ENCODE data around the gene TNNC1. TPM values are rescaled to one million over a fixed set of nuclear protein-coding genes. Genes with fewer than 3 reads are reported as not detected.

Gene TNNC1
- total RNA-seq, 1 donor from 2014 or later = 9.4 TPM

DNA sequence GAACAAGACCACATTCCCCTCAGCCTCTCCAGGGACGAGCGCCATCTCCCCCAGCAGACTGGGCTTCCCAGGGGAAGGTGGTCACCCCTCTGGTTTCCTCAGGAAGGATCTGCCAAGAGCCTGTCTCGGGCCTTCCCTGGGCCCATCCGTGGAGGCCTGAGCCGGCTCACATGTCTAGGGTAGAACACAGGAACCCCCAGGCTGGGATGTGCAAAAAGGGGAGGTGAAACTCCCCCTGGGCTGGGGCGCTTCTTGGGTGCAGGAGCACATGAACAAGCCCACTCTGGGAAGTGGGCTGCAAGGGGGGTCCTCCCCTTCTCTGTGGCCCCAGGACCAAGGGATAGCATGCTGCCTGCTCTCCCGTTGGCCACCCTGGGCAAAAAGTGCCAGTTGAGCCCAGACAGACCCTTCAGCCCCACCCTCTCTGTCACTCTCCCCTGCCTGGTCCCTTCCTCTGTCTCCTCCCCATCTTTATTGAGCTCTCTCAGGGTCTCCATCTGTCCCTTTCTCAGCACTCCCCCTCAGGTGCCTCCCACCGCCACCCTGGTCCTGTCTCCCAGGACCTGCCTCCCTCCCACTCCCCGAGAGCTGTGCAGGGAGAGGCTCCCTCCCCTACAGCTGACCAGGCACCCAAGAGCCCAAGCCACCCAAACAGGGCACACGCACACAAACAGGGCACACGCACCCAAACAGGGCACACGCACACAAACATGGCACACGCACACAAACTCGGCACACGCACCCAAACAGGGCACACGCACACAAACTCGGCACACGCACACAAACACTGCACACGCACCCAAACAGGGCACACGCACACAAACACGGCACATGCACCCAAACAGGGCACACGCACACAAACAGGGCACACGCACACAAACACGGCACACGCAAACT is 9.8 kb downstream of the TNNC1 start:
- no peak for DNase-seq (ENCODE audit: low spot score)

DNA sequence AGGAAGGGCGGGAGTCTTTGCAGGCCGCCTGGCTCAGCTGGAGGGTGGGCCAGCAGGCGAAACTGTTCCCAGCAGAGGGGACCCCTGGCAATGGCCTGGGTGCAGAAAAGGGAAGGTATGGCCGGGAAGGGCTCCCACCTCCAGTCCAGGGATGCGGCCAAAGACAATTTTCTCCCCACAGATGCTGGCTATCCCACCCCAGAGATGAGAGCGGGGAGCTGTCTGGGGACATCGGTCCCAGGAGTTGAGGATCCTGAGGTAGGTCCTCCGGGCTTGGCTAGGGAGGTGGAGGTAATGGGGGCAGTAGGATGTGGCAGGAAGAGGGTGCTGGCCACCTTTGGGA is 10.6 kb downstream of the TNNC1 start:
- DNase-seq (ENCODE audit: low spot score) = no peak

DNA sequence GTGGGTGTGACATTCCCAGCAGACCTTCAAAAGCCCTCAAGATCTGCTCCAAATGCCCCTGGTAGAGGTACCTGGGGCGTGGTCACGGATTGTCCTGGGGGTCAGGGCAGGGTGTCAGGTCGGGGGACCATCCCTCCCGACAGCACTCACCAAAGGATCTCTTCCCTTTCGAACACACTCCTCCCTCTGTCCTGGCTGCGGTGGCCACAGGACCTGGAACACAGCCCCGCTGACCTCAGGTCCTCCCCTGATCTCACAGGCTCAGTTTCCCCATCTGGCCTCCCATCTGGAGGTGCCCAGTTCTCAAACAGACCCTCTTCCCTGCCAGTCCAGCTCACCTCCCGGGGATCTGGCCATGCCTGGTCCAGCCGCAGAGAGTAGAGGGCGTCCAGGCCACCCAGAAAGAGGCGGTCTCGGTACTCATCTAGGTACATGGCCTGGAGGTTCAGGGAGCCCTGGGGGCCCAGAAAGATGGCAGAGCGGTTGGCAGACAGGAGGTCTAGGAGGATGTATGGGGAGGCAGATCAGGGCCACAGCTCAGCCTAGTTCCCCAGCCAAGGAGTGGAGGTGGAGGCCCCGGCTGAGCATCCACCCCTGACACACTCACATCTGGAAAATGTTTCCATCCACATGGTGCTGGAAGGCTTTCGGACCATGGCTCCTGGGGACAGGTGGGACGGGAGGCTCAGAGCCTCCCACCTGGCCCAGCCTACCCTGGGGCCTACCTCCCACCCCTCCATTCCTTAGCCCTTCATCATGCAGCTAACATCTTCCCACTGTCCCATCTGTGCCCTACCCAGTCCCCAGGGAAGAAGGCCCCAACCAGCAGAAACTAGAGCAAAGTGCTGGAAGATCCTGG is 11.2 kb downstream of the TNNC1 start:
- no peak for DNase-seq (ENCODE audit: low spot score)

DNA sequence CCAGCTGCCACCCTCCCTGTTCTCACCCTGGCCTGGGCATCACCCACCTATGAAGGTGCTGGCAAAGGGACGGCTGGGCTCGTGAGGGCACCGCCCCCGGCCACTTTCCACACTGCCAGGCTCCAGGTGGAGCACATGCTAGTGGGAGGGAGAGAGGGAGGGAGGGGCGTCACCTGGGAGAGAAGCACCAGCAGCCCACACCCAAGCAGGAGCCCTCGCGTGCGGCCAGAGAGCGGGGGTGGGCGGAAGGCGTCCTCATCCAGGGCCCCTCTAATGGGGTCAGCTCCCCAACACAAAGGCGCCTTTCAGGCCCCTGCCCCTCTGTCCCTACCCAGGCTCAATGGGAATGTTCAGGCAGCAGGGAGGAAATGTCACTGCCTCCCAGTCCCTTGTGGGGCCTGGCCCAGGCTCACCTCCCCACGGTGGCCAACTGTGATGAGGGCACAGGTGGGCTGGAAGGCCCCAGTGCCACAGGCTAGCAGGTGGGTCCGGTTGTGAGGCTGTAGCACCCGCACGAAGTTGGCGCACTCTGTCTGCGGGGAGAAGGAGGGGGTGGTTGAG is 12.0 kb downstream of the TNNC1 start:
- DNase-seq (ENCODE audit: low spot score) = no peak

DNA sequence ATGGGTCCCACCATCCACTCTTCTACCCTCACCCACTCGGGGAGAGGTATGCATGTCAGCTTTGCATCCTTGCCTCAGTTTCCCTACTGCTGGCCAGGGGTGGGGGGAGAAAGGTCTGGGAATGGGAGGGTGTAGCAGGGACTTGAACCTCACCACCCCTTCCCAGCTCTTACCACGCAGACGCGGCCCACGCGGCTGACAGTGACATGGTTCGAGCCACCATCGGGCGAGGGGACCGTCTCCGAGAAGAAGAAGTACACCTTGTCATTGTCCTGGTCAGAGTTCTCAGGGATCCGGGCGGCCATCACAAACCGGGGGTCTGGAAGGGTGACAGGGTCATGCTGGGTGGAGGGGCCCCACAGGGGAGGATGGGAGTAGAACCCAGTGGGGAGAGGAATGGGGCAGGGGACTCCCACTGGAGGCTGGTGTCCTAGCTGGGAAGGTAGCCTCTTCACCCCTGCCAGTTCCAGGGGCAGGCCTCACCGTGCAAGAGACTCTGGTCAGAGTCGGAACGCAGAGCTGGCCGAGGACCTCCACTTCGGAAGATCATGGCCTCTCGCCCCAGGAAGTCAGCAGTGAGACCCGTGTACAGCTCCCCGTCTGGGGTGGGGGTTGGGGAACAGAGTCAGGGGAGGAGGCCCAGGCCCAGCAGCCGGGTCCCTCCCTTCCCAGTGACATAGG is 12.6 kb downstream of the TNNC1 start:
- no peak for DNase-seq (ENCODE audit: low spot score)

DNA sequence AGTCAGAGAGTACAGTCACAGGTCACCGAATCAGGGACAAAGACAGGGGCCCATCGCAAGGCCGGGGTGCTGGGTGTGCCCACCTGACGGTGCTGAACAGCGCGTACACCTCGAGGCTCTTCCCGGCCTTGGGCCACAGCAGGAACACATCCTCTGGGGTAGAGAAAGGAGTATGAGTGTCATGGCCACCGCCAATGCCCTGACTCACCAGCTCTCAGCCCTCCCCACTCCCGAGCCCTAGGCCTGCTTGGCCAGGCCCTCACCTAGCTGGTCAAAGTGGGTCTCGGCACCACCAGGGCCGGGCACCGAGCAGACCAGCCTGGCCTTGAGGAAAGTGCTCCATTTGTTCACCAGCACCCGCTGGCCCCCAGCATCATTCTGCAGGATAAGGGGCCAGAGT is 13.2 kb downstream of the TNNC1 start:
- DNase-seq (ENCODE audit: low spot score) = no peak

DNA sequence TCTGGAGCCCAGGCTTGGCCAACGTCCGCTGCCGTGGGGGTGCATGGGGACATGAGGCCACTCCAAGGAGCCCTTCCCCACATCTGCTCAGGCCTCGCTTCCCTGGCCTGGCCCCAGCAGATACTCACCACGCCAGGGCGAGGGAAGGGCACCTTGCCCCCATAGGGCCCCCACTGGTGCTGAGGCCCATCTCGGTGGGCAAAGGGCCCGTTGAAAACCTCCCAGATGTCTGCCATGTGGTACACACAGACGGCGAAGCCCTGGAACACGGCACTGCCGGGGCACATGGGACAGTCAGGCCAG is 13.6 kb downstream of the TNNC1 start:
- DNase-seq (ENCODE audit: low spot score) = no peak

DNA sequence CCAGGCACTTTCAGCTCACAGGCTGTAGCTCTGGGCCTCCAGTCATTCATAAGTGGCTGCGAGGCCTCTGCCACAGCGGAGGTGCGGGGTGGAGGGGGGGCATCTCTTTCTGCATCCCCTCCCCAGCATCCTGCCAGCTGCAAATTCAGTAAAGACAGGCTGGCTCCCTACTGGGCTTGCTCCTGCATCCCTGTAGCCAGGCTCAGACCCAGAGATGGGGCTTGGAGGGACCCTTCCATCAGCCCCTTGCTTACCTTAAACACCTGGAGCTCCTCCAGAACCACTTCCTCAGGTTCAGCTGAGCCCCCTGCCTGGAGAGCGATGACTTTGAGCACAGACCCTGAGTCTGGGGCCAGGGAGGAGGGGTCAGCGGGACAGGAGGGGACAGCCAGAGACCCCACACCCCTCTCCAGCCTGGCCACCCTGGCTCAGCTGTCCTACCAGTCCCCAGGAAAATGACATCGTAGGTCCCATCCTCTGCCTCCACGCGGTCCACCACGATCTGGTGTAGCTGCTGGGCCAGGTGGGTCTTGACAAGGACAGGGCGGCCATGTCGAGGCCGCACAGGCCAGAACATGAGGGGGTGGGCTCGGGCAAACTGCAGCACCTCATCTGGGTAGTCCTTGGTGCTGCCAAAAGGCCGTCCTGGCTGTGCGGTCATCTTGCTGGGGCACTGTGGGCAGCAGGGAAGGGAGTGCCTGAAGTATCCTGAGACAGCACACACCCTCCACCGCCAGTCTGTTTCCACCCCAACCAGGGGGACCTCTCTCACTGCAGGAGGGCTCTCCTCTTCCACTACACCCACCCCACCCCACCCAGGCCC is 14.2 kb downstream of the TNNC1 start:
- DNase-seq (ENCODE audit: low spot score) = no peak

DNA sequence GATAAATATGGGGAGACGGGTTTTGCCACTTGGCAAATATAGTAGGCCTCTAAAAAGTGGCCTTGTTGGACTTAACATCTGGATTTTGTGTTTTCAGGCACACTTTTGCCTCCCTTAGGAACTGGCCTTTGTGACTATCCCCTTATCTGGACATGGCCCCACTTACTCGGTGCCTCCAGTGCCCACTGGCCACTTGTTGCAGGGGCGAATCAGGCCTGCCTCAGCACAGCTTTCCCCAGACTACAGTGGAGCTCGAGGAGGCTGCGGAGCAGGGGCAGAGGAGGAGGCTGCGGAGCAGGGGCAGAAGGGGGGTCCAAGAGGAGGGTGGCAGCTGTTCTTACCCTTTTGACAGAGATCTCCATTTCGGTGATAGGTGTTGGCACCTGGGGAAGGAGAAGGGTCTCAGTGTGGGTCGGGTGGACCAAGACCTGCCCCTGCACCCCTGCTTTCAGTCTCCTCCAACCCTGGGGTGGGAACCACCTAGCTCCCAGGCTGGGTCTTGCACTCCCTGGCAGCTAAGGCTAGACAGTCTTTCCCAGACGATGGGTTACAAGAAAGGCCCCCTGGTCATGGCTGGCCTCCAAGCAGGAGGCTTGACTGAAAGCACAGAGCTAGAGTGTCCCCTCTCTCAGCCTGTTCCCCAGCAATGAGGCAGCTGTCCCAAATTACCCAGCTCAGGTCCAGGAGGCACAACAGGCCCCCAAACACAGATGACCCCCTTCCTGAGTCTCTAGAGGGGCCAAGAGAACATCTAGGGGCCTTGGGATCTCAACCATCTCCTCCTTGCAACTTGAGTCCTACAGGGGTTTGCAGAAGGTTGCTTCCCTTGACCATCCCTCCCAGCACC is 15.0 kb downstream of the TNNC1 start:
- no peak for DNase-seq (ENCODE audit: low spot score)

DNA sequence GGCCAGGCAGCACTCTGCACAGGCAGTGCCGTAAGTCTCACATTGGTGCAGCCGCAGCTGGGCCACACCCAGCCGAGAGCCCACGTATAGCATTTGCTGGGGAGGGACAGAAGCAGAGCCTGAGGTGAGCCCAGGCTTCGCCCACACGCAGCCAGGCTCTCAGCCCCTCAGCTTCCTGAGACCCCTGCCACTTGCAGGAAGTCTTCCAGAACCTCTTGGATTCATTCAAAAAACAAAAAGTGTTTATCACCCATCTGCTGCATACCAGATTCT is 15.8 kb downstream of the TNNC1 start:
- DNase-seq (ENCODE audit: low spot score) = no peak

DNA sequence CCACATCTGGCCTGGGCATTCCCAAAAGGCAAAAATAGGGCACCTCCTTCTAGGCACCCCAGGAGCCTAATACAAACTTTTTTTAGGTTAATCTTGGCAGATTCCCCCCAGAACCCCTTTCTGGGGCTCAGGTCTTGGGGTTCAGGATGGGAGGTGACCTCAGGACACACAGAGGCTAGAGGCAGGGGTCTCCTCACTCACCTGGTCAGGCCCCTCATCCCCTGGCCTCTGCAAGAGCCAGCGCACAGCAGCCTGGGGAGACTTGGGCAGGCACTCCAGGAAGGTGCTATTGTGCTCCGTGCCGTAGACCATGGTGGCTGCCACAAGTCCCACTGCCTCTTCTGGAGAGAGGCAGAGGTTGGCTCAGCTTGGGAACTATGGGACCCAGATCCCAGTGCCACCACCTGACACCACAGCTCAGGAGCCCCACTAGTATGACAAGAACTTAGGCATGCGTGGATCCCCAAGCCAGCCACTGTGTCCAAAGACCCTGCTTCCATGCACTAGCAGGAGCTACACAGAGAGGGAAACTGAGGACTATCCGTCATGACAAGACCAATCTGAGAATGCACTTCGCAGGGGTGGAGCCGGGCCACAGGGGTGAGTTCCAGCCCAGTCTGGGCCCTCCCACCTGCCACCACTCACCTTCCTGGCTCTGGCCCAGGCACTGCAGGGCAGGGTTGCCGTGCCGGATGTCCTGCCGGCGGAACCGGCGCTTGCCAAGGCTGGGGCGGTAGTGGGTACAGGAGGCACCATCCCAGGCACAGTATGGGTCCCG is 16.3 kb downstream of the TNNC1 start:
- DNase-seq (ENCODE audit: low spot score) = no peak

DNA sequence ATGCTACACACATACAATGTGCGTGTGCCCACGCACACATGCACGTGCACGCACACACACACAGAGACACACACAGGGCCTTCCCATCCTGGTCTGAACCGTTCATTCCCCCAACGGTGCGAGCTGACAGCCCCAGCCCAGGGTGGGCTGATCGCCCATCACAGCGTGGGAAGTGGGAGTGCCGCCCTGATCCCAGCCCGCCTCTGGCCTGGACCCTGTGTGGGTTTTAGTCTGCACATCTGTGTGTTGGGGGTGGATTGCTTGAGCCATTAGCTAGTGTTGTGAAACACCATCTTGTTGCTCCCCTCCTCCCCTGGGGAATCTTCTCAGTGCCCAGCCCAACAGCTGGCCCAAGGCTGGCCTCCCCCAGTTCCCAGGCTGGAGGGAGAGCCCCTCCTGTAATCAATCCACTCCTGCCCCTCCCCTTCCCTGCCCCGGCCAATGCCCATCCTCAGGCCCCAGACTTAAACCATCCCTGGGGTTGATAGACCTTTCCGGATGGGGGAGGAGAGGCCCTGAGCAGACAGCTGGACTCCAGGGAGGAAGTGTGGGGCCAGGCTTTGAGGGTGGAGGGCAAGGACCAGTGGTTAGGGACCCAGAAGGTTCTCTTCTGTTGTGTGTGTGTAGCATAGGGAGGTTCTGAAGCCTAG is 17.2 kb downstream of the TNNC1 start:
- no peak for DNase-seq (ENCODE audit: low spot score)

DNA sequence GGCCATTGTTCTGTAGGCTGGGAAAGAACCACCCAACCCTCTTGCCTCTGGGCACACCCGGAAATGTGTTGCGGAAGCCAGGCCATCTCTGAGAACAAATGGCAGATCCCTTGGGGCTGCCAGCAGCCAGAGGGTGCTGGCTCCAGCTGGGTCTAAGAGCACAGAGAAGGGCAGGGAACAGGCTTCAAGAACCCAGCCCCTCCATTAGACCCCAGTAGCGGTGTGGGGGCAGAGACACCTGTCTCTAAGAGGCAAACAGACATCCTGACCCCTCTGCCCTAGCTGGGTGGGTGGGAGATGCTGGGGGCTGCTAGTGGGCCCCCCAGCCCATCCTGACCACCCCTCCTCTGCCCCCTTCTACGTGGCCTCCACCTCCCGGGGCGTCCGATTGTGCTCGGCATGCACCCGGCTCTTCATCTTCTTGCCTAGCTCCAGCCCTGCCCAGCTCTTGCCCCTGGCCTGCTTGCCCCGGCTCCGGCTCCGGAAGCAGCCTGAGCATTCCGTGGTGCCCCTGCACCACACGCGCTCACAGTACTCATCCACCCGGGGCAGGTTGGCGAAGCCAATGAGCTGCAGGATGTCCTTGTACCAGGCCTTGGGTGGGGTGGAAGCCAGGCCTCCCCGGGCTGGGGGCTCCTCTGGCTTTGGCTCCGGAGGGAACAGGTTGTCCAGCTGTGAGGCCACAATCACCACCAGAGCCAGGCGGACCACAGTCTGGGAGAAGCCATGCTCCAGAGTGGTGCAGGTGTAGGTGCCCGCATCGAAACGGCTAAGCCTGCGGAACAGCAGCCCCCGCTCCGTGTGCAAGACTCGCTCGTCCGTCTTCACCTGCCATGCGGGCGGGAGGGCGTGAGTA is 18.4 kb downstream of the TNNC1 start:
- no peak for DNase-seq (ENCODE audit: low spot score)

DNA sequence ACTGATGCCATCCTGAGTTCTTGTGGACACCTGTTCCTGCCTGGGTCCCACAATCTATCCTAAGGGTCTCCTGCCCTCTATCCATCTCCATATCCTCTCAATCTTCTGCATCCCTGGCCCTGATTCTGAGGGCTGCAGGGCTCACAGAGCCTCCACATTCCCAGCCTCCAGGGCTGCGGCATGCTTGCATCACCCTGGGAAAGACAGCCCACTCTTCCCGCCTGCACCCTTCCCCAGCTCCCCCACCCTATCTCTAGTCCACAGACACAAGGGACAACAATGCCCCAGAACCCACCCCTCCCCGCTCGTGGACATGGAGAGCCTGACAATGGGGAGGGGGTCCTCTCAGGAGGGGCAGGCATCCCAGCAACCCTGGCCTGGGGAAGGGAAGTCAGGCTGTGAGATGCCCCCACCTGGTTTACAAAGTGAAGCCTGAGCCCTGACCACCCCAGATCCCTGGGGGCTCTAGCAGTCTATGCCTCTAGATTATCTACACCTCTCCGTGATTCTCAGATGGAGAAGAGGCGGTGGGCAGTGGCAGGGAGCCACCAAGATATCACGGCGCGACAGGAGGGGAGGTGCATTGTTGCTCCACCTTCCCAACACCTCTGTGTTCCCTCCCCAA is 19.2 kb downstream of the TNNC1 start:
- no peak for DNase-seq (ENCODE audit: low spot score)

DNA sequence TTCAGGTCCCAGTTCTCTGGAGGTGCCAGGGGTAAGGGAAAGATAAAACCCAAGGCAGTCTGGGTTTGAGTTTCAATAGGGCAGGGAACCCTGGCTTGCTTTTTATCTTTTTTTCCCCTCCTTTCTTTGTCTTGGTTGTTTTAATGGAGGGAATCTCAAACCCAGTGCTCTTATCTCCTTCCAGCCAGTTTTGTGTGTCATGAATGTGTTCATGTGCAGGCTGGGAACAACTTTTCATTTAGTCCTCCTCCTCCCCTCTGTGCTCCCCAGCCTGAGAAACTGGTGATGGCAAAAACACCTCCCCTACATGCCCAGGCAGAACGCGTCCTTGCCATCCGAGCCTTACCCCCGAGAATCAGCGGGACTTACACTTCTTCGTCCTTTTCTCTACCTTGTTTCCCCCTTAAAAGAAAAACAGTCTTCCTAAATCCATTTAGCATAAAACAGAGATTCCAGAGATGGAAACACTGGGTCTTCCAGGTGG is 19.8 kb downstream of the TNNC1 start:
- no peak for DNase-seq (ENCODE audit: low spot score)

DNA sequence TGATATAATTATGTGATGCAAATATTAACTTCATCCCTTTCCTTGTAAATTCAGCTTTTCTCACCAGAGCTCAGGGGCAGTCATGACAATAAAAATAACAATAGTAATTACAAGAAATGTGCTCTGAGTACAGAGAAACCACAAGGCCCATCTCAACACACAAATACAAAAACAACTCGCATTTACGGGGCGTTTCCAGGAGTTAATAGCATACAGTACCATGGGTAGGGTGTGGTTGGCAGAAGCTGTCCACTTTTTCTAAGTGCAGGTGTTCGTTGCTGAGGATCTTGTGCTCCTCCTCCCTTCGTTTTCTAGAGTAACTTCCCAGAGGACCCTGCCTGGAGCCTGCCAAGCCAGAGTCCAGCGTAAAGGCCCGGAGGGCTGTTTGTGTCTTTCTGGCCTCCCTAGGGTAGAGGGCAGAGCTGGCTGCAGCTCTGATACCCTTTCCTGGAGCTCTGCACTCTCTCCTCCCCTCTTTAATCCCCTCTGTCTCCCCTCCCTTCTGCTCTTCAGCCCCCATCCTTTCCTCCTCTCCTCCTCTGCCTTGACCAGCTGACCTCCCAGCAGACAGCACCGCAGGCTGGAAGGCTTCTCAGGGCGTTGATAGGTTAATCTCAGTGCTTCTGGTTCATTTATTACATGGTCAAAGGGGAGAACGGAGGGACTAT is 20.4 kb downstream of the TNNC1 start:
- peak; percentile 12 for DNase-seq (ENCODE audit: low spot score)

DNA sequence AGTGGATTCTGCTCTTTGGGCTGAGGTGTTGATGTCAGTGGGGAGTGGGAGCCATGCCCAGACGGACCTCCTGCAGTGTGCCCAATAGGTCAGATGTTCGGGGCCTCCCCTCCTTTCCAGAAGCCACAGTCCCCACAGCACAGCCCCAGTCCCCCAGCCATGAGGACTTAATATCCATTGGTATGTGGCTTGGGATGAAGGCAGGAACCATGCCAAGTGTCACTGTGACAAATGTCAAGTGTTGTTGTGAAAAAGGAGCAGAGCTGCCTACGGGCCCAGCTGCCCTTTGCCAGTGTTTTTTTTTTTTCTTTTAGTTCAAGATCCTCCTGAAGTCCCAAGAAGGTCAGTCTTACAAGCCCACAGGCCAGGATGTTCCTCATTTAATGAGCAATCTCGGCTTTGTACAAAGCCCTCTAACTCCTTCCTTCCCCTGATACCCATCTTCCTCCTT is 21.1 kb downstream of the TNNC1 start:
- DNase-seq (ENCODE audit: low spot score) = peak; percentile 43
